ENCODE measurements around the gene CD274. TPM values are rescaled to one million over a fixed set of nuclear protein-coding genes. Genes with fewer than 3 reads are reported as not detected.

CD274 gene
- polyA plus RNA-seq, 1 experiment, result 3.8 TPM

DNA sequence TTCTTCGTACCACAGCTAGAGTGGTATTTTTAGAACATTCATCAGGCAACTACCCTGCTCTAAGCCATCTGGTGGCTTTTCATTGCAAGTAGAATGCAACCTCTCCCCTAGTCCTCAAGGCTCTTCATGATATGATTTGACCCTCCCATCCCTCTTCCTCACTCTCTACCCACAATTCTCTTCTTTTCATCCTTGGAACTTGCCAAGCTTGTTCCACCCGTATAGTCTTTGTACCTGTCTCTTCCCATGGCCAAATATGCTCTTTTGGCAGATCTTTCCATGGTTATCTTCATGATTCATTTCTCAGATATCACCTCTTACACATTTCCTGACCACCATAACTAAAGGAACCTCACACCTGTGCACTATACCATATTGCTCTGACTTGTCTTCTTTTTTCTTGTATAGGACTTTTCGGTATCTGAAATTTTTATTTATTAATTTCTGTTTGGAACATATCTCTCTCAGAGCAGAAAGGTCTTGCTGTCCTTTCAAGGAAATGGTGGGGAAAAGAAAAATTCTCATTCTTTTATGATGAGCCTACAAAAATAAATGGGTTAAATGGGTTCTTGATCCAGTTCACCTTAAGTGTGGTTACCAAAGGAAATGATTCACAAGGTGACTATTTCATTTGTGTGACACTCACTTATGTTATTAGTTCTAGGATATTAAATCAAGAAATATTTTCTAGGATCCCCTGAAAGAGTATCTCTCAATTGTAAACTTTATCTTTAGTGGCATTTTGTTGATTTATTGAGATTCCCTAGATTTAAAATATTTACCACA, 3.7 kb upstream of the CD274 start:
- no peak for DNase-seq (ENCODE audit: low read depth)
- ChIA-PET POLR2A (interaction anchor here (0.6 kb wide), 1 partner anchor 180 kb away, joined by 10 read pairs; no protein-coding TSS in a partner anchor), CTCF (interaction anchor here (0.9 to 4.5 kb wide), 2 partner anchors 8 to 144 kb away, joined by 3 to 30 read pairs; partner anchors contain the start of gene PLGRKT)
- Histone ChIP-seq H3K27me3 (ENCODE audit: control insufficient read depth, insufficient read depth, low read length) (no peaks in the 10 kb centered on the region), H3K4me3 (ENCODE audit: low read depth, low read length) (no peak overlapping the region), H3K36me3 (ENCODE audit: control insufficient read depth, insufficient read depth, low read length) (no peaks in the 10 kb centered on the region)
- no peak for TF ChIP-seq CTCF (IDR thresholded peaks at IDR 0.05; ENCODE audit: insufficient read depth, low read depth, low read length)

- no peak for TF ChIP-seq CTCF (IDR thresholded peaks at IDR 0.05; ENCODE audit: insufficient read depth, low read depth, low read length)
- no peak for DNase-seq (ENCODE audit: low read depth)
- no peak overlapping the region for H3K4me3 ChIP-seq (ENCODE audit: low read depth, low read length)
- ChIA-PET CTCF (interaction anchor here (0.9 to 4.5 kb wide), 2 partner anchors 9 to 143 kb away, joined by 3 to 30 read pairs; partner anchors contain the start of gene PLGRKT), POLR2A (no interaction called here)
- no peaks in the 10 kb centered on the region for H3K27me3 ChIP-seq (ENCODE audit: control insufficient read depth, insufficient read depth, low read length)
- no peaks in the 10 kb centered on the region for H3K36me3 ChIP-seq (ENCODE audit: control insufficient read depth, insufficient read depth, low read length)
These were observed 3.0 kb upstream of the CD274 start for GRCh38 chr9:5447337-5447736.

GRCh38 chr9:5448016-5448415, 2.3 kb upstream of the CD274 start:
- Histone ChIP-seq H3K27me3 (ENCODE audit: control insufficient read depth, insufficient read depth, low read length) (no peaks in the 10 kb centered on the region), H3K4me3 (ENCODE audit: low read depth, low read length) (no peak overlapping the region), H3K36me3 (ENCODE audit: control insufficient read depth, insufficient read depth, low read length) (no peaks in the 10 kb centered on the region)
- TF ChIP-seq CTCF (IDR thresholded peaks at IDR 0.05; ENCODE audit: insufficient read depth, low read depth, low read length), result no peak
- ChIA-PET POLR2A (no interaction called here), CTCF (interaction anchor here (0.6 to 4.5 kb wide), 3 partner anchors 9 to 142 kb away, joined by 3 to 30 read pairs (median 28); partner anchors contain the start of gene PLGRKT)
- no peak for DNase-seq (ENCODE audit: low read depth)

GRCh38 chr9:5448461-5449435, 1.6 kb upstream of the CD274 start:
- DNase-seq (ENCODE audit: low read depth), result no peak
- ChIA-PET POLR2A (no interaction called here), CTCF (interaction anchor here (0.6 to 4.5 kb wide), 6 partner anchors 10 to 152 kb away, joined by 3 to 30 read pairs (median 8); partner anchors contain the start of gene PLGRKT)
- H3K36me3 ChIP-seq (ENCODE audit: control insufficient read depth, insufficient read depth, low read length), result no peaks in the 10 kb centered on the region
- H3K4me3 ChIP-seq (ENCODE audit: low read depth, low read length), result no peak overlapping the region
- no peak for TF ChIP-seq CTCF (IDR thresholded peaks at IDR 0.05; ENCODE audit: insufficient read depth, low read depth, low read length)
- H3K27me3 ChIP-seq (ENCODE audit: control insufficient read depth, insufficient read depth, low read length), result no peaks in the 10 kb centered on the region
